SK-N-SH (cell line): ENCODE results near the gene IGF1R. TPM values are rescaled to one million over a fixed set of nuclear protein-coding genes. Genes with fewer than 3 reads are reported as not detected.
A peak's percentile ranks its signal among the peaks of the same experiment; 100 is the strongest.

Source experiments
- CTCF ChIA-PET: fragments of 300-600, 350-600 bp; formaldehyde crosslinking; extraction: SDS; loops from one replicate; lab custom pipeline; 2021; lab: Yijun Ruan, JAX
- POLR2A ChIA-PET: fragments of 350-600 bp; sonication (Branson Sonifier 250); formaldehyde crosslinking; extraction: SDS; loops from one replicate; lab custom pipeline; 2020; ENCODE audit warnings: antibody characterized with exemption, inconsistent platforms; lab: Yijun Ruan, JAX
- DNase-seq: peaks from one replicate; pipeline ENCODE4 v3.0.0; 2012
- H2AFZ ChIP-seq: fragments of 200-600 bp; sonication (generic); 2 replicates; pipeline ENCODE4 v1.8.1; 2016; ENCODE audit warnings: antibody characterized with exemption, mild to moderate bottlenecking, low read depth
- H3F3A ChIP-seq: fragments of 200-600 bp; sonication (generic); replicated peaks from 2 replicates; pipeline ENCODE3; 2016; ENCODE audit warnings: antibody characterized with exemption, mild to moderate bottlenecking; ENCODE audit not compliant: insufficient read depth
- H3K27ac ChIP-seq, 2 experiments: fragments of 200-500 bp in 1 of 2; fragments of 200-600 bp in 1 of 2; sonication (Bioruptor generic) in 1 of 2; sonication (generic), shearing (Covaris generic) in 1 of 2; 2 replicates each; pipeline versions ENCODE4 v1.5.1 to v1.6.1; 2014 to 2016; ENCODE audit warnings: low read depth in 2 of 2, inconsistent platforms in 1 of 2, low read length in 1 of 2, mild to moderate bottlenecking in 1 of 2, mixed read lengths in 1 of 2
- H3K27me3 ChIP-seq: fragments of 200-600 bp; sonication (generic), shearing (Covaris generic); 2 replicates; pipeline ENCODE4 v1.6.1; 2016; ENCODE audit warnings: mixed run types; ENCODE audit not compliant: insufficient read depth
- H3K36me3 ChIP-seq, 2 experiments: fragments of 200-500 bp in 1 of 2; fragments of 200-600 bp in 1 of 2; sonication (Bioruptor generic) in 1 of 2; sonication (generic) in 1 of 2; replicated peaks in 1 of 2; 2 replicates each; pipeline versions ENCODE3 to v1.5.1; 2014 to 2016; ENCODE audit warnings: low read length in 1 of 2, mild to moderate bottlenecking in 1 of 2; ENCODE audit not compliant: insufficient read depth in 2 of 2, control insufficient read depth in 1 of 2
- H3K4me1 ChIP-seq, 2 experiments: fragments of 200-500 bp in 1 of 2; fragments of 200-600 bp in 1 of 2; sonication (Bioruptor generic) in 1 of 2; sonication (generic), shearing (Covaris generic) in 1 of 2; 2 replicates each; pipeline versions ENCODE4 v1.5.1 to v1.6.1; 2014 to 2016; ENCODE audit warnings: low read depth in 1 of 2, low read length in 1 of 2, mixed run types in 1 of 2; ENCODE audit not compliant: insufficient read depth in 2 of 2, control insufficient read depth in 1 of 2
- H3K4me2 ChIP-seq: fragments of 200-600 bp; sonication (generic), shearing (Covaris generic); 2 replicates; pipeline ENCODE4 v1.6.1; 2017; ENCODE audit warnings: mixed run types
- H3K4me3 ChIP-seq, 2 experiments: fragments of 200-500 bp in 1 of 2; fragments of 200-600 bp in 1 of 2; sonication (Bioruptor generic) in 1 of 2; sonication (generic), shearing (Covaris generic) in 1 of 2; 2 replicates each; pipeline versions ENCODE4 v1.5.1 to v1.8.1; 2014 to 2016; ENCODE audit warnings: low read depth in 2 of 2, inconsistent platforms in 1 of 2, low read length in 1 of 2, mild to moderate bottlenecking in 1 of 2, mixed read lengths in 1 of 2, moderate library complexity in 1 of 2
- H3K79me2 ChIP-seq: fragments of 200-600 bp; sonication (generic); 2 replicates; pipeline ENCODE4 v1.8.1; 2017; ENCODE audit warnings: mild to moderate bottlenecking; ENCODE audit not compliant: insufficient read depth
- H3K9ac ChIP-seq: fragments of 200-600 bp; sonication (generic); 2 replicates; pipeline ENCODE4 v1.6.1; 2017; ENCODE audit warnings: mixed run types
- H3K9me2 ChIP-seq: fragments of 200-600 bp; sonication (generic); 2 replicates; pipeline ENCODE4 v1.6.1; 2017; ENCODE audit warnings: mixed run types
- H3K9me3 ChIP-seq: fragments of 200-600 bp; sonication (generic); 2 replicates; pipeline ENCODE4 v1.6.1; 2017; ENCODE audit warnings: mixed run types, mild to moderate bottlenecking, moderate library complexity
- H4K20me1 ChIP-seq: fragments of 200-600 bp; sonication (generic); 2 replicates; pipeline ENCODE4 v1.6.1; 2017; ENCODE audit warnings: mild to moderate bottlenecking, mixed run types; ENCODE audit not compliant: insufficient read depth
- CHD2 ChIP-seq: fragments of 150-350 bp; IDR thresholded peaks from 2 replicates; pipeline ENCODE4 v1.6.1; 2018; ENCODE audit warnings: low read length; ENCODE audit not compliant: partially characterized antibody
- ELF1 ChIP-seq: IDR thresholded peaks from 2 replicates; pipeline ENCODE4 v1.4.0; 2012
- FOSL2 ChIP-seq: IDR thresholded peaks from 2 replicates; pipeline ENCODE4 v1.4.0; 2012; ENCODE audit warnings: low read depth, mild to moderate bottlenecking, moderate library complexity, borderline replicate concordance
- FOXJ3 ChIP-seq: sonication (generic); formaldehyde crosslinking; IDR thresholded peaks from 2 replicates; pipeline ENCODE4 v1.5.1; 2020; ENCODE audit warnings: mild to moderate bottlenecking, missing genetic modification reagents
- GABPA ChIP-seq: IDR thresholded peaks from 2 replicates; pipeline ENCODE4 v1.4.0; 2012; ENCODE audit warnings: low read depth, mild to moderate bottlenecking
- GATA2 ChIP-seq: sonication (generic); formaldehyde crosslinking; IDR thresholded peaks from 2 replicates; pipeline ENCODE4 v1.5.0; 2020; ENCODE audit warnings: mild to moderate bottlenecking, missing genetic modification reagents
- JUND ChIP-seq: IDR thresholded peaks from 2 replicates; pipeline ENCODE4 v1.4.0; 2012
- NRF1 ChIP-seq: IDR thresholded peaks from 2 replicates; pipeline ENCODE4 v1.6.1; 2012; ENCODE audit warnings: low read depth, mild to moderate bottlenecking, low read length
- POLR2AphosphoS5 ChIP-seq: IDR thresholded peaks from 2 replicates; pipeline ENCODE4 v1.6.1; 2012; ENCODE audit warnings: low read depth, low read length
- RXRA ChIP-seq: IDR thresholded peaks from 2 replicates; pipeline ENCODE4 v1.4.0; 2012; ENCODE audit warnings: low read depth, mild to moderate bottlenecking, borderline replicate concordance
- SIN3A ChIP-seq: IDR thresholded peaks from 2 replicates; pipeline ENCODE4 v1.6.1; 2012; ENCODE audit warnings: low read depth, mild to moderate bottlenecking, low read length, moderate library complexity, borderline replicate concordance
- SMC3 ChIP-seq: IDR thresholded peaks from 2 replicates; pipeline ENCODE4 v1.6.1; 2012; ENCODE audit warnings: low read depth, low read length, improper control_type of control experiment
- TCF12 ChIP-seq: IDR thresholded peaks from 2 replicates; pipeline ENCODE4 v1.4.0; 2012
- TEAD4 ChIP-seq: IDR thresholded peaks from 2 replicates; pipeline ENCODE4 v1.4.0; 2012; ENCODE audit warnings: mild to moderate bottlenecking, borderline replicate concordance; ENCODE audit not compliant: insufficient read depth
- USF1 ChIP-seq: IDR thresholded peaks from 2 replicates; pipeline ENCODE4 v1.4.0; 2012; ENCODE audit warnings: low read depth, borderline replicate concordance
- USF2 ChIP-seq: fragments of 150-350 bp; IDR thresholded peaks from 2 replicates; pipeline ENCODE4 v1.6.1; 2017; ENCODE audit warnings: antibody characterized with exemption, low read length, low read depth, borderline replicate concordance
- WGBS: methylation state at CpG from one replicate; pipeline ENCODE4 v1.1.6; 2017; ENCODE audit warnings: low lambda C conversion rate; 5-methylcytosine and 5-hydroxymethylcytosine counted together
- polyA plus RNA-seq, 3 experiments: library from polyadenylated mRNA; depleted of rRNA; stranded (reverse); fragments of >200 nt; gene quantifications; 2 replicates each; pipeline ENCODE4 v1.2.3, GENCODE V29; 2012
- TF ChIP-seq, protein P1 (sequence below): IDR thresholded peaks from 2 replicates; pipeline ENCODE4 v1.4.0; 2012; ENCODE audit warnings: low read depth
- TF ChIP-seq, protein P2 (sequence below): IDR thresholded peaks from 2 replicates; pipeline ENCODE4; 2012

Gene IGF1R
- polyA plus RNA-seq, 1 of the 3 experiments (the other 2 are of a cell fraction): 9.5 TPM

GRCh38 chr15:98823616-98824015, 175.3 kb downstream of the IGF1R start:
- ChIA-PET POLR2A (no interaction called here), CTCF (no interaction called here)
- DNase-seq: no peak
- no peak overlapping the region for H3K4me3 ChIP-seq
- TF ChIP-seq FOXJ3 (CRISPR knock-in tag): no peak
- TF ChIP-seq, protein P1, sequence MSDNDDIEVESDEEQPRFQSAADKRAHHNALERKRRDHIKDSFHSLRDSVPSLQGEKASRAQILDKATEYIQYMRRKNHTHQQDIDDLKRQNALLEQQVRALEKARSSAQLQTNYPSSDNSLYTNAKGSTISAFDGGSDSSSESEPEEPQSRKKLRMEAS: no peak
- no peak for TF ChIP-seq FOSL2
- TF ChIP-seq JUND: no peak
- no peak for TF ChIP-seq GABPA
- no peak for TF ChIP-seq POLR2AphosphoS5
- TF ChIP-seq SIN3A: no peak
- TF ChIP-seq SMC3: no peak
- no peak for TF ChIP-seq CHD2
- TF ChIP-seq ELF1: no peak
- TF ChIP-seq, protein P2, sequence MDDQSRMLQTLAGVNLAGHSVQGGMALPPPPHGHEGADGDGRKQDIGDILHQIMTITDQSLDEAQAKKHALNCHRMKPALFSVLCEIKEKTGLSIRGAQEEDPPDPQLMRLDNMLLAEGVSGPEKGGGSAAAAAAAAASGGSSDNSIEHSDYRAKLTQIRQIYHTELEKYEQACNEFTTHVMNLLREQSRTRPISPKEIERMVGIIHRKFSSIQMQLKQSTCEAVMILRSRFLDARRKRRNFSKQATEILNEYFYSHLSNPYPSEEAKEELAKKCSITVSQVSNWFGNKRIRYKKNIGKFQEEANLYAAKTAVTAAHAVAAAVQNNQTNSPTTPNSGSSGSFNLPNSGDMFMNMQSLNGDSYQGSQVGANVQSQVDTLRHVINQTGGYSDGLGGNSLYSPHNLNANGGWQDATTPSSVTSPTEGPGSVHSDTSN: no peak
- no peak for TF ChIP-seq GATA2
- no peak for TF ChIP-seq TCF12
- TF ChIP-seq NRF1: no peak
- no peak for TF ChIP-seq USF2
- no peak for TF ChIP-seq USF1
- H3K9me2 ChIP-seq: no peaks in the 10 kb centered on the region
- no peak overlapping the region for H2AFZ ChIP-seq
- peaks cover 0 to 9% of the 10 kb centered on the region in 2 experiments; a peak in 2 of 4 replicates for H3K4me1 ChIP-seq
- H3K9me3 ChIP-seq: no peaks in the 10 kb centered on the region
- no peaks in the 10 kb centered on the region for H3K36me3 ChIP-seq
- H3K27ac ChIP-seq: no peak overlapping the region
- H3K9ac ChIP-seq: no peak overlapping the region
- H3K27me3 ChIP-seq: no peaks in the 10 kb centered on the region
- H3K79me2 ChIP-seq: peaks cover 33% of the 10 kb centered on the region; the same call in 1 of the 2 replicates
- no peaks in the 10 kb centered on the region for H3F3A ChIP-seq
- peak overlapping the region; percentile 43 for H3K4me2 ChIP-seq
- H4K20me1 ChIP-seq: no peaks in the 10 kb centered on the region

DNA sequence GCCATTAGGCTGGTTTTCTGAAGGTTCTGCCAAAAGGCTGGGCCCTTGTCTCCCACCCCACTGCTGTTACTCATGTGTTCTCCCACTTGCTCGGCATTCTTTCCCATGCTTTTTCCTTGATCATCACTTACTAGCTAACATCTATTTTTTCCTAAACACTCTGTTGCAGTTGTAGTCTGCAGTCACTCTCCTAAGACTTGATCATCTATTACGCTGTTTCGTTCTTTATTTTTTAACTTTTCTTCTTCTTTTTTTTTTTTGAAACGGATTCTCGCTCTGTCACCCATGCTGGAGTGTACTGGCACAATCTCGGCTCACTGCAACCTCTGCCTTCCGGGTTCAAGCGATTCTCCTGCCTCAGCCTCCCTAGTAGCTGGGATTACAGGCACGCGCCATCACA, 176.3 kb downstream of the IGF1R start:
- Histone ChIP-seq H3K9ac (no peak overlapping the region), H3K27ac (no peak overlapping the region), H4K20me1 (no peaks in the 10 kb centered on the region), H3K4me1 (peaks cover 0 to 9% of the 10 kb centered on the region in 2 experiments; a peak in 2 of 4 replicates), H3K4me3 (no peak overlapping the region), H3K9me3 (no peaks in the 10 kb centered on the region), H3K27me3 (no peaks in the 10 kb centered on the region), H2AFZ (no peak overlapping the region), H3F3A (no peaks in the 10 kb centered on the region), H3K79me2 (peaks cover 33% of the 10 kb centered on the region; the same call in 1 of the 2 replicates), H3K36me3 (no peaks in the 10 kb centered on the region), H3K9me2 (no peaks in the 10 kb centered on the region), H3K4me2 (no peak overlapping the region)
- 95% methylated on average over 10 of the region's 10 CpGs for WGBS
- no peak for DNase-seq
- no peak for TF ChIP-seq RXRA
- TF ChIP-seq TEAD4: no peak
- ChIA-PET POLR2A (no interaction called here), CTCF (no interaction called here)
